Measurements from ENCODE around the gene GPR39. TPM values are rescaled to one million over a fixed set of nuclear protein-coding genes. Genes with fewer than 3 reads are reported as not detected.

Gene GPR39
- total RNA-seq, 2 donors from 2014 or later = 3.6 to 5.3 TPM

GRCh38 chr2:132618734-132619133 is 202.1 kb downstream of the GPR39 start:
- DNase-seq (ENCODE audit: low spot score) = no peak
- TF ChIP-seq POLR2A (IDR thresholded peaks at IDR 0.05) (no peak), POLR2AphosphoS5 (IDR thresholded peaks at IDR 0.05) (no peak), CTCF (IDR thresholded peaks at IDR 0.05) (no peak)
- Histone ChIP-seq H3K27ac (no peak overlapping the region), H3K4me3 (no peak overlapping the region), H3K27me3 (replicated peaks; ENCODE audit: insufficient read depth) (no peaks in the 10 kb centered on the region), H3K4me1 (replicated peaks) (no peaks in the 10 kb centered on the region), H3K36me3 (no peaks in the 10 kb centered on the region), H3K9me3 (no peaks in the 10 kb centered on the region)
- WGBS = 92% methylated on average over 7 of the region's 7 CpGs
- intact Hi-C loops (cut with DNase I) = no loop called here

GRCh38 chr2:132620115-132620514 is 203.5 kb downstream of the GPR39 start:
- intact Hi-C loops (cut with DNase I) = no loop called here
- Histone ChIP-seq H3K9me3 (no peaks in the 10 kb centered on the region), H3K4me3 (no peak overlapping the region), H3K4me1 (replicated peaks) (no peaks in the 10 kb centered on the region), H3K36me3 (no peaks in the 10 kb centered on the region), H3K27ac (no peak overlapping the region), H3K27me3 (replicated peaks; ENCODE audit: insufficient read depth) (no peaks in the 10 kb centered on the region)
- no peak for TF ChIP-seq POLR2A (IDR thresholded peaks at IDR 0.05)
- TF ChIP-seq POLR2AphosphoS5 (IDR thresholded peaks at IDR 0.05) = no peak
- TF ChIP-seq CTCF (IDR thresholded peaks at IDR 0.05) = no peak
- 57% methylated on average over 1 of the region's 2 CpGs for WGBS
- DNase-seq (ENCODE audit: low spot score) = no peak

- 47% methylated on average over 8 of the region's 8 CpGs for WGBS
- TF ChIP-seq CTCF (IDR thresholded peaks at IDR 0.05) (no peak), POLR2AphosphoS5 (IDR thresholded peaks at IDR 0.05) (peak; percentile 31)
- intact Hi-C loops (cut with DNase I) = no loop called here
Measured at GRCh38 chr2:132621131-132621875, 204.7 kb downstream of the GPR39 start.

DNA sequence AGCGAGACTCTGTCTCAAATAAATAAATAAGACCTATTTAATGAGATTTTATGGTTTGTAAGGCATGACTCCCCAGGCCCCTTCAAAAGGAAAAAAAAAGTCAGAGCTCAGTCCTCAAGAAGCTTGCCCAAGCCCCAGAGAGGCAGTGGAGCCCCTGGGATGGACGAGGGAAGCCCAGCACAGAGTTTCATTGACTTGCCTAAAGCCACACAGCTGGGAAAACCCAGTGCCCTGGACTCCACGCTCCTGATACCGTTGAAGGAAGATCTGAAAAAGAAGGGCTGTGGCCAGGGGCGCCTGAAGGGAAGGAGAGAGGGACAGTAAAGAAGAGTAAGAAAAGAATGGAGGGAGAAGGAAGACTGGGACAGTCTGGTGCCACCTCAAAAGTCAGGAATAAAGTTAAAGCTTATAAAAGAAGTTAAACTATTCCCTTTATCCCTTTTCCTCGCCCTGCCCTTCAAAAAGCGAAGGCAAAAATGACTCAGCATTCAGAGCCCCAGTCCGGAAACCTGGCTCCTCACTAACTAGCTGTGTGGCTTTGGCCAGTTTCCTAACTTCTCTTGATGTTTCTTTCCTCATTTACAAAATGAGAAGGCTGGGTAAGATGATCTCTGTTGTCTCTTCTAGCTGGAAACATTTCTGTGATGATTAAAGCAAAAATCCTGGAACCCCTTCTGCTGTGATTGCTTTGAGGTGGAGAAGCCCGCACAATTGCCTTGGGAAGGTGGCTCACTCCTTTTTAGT is 206.7 kb downstream of the GPR39 start:
- Histone ChIP-seq H3K27me3 (replicated peaks; ENCODE audit: insufficient read depth) (no peaks in the 10 kb centered on the region), H3K9me3 (no peaks in the 10 kb centered on the region)
- TF ChIP-seq CTCF (IDR thresholded peaks at IDR 0.05) = no peak

More at GRCh38 chr2:132621131-132621875, 204.7 kb downstream of the GPR39 start:
- Histone ChIP-seq H3K27me3 (replicated peaks; ENCODE audit: insufficient read depth) (no peaks in the 10 kb centered on the region), H3K36me3 (no peaks in the 10 kb centered on the region), H3K27ac (no peak overlapping the region), H3K4me3 (no peak overlapping the region), H3K4me1 (replicated peaks) (no peaks in the 10 kb centered on the region), H3K9me3 (no peaks in the 10 kb centered on the region)
- DNase-seq (ENCODE audit: low spot score) = peak; percentile 20

GRCh38 chr2:132627536-132627935 is 210.9 kb downstream of the GPR39 start:
- no peak overlapping the region for H3K27ac ChIP-seq
- H3K9me3 ChIP-seq = no peaks in the 10 kb centered on the region

More for the DNA sequence above, 206.7 kb downstream of the GPR39 start:
- H3K27ac ChIP-seq = no peak overlapping the region
- 64% methylated on average over 9 of the region's 9 CpGs for WGBS
- H3K4me1 ChIP-seq (replicated peaks) = no peaks in the 10 kb centered on the region
- H3K4me3 ChIP-seq = no peak overlapping the region
- intact Hi-C loops (cut with DNase I) = no loop called here
- DNase-seq (ENCODE audit: low spot score) = no peak
- H3K36me3 ChIP-seq = no peaks in the 10 kb centered on the region

More at GRCh38 chr2:132627536-132627935, 210.9 kb downstream of the GPR39 start:
- 74% methylated on average over 3 of the region's 3 CpGs for WGBS
- intact Hi-C loops (cut with DNase I) = no loop called here
- H3K36me3 ChIP-seq = no peaks in the 10 kb centered on the region
- H3K4me1 ChIP-seq (replicated peaks) = no peaks in the 10 kb centered on the region
- no peak for DNase-seq (ENCODE audit: low spot score)
- no peaks in the 10 kb centered on the region for H3K27me3 ChIP-seq (replicated peaks; ENCODE audit: insufficient read depth)
- H3K4me3 ChIP-seq = no peak overlapping the region
- TF ChIP-seq POLR2AphosphoS5 (IDR thresholded peaks at IDR 0.05) = no peak
- no peak for TF ChIP-seq POLR2A (IDR thresholded peaks at IDR 0.05)
- no peak for TF ChIP-seq CTCF (IDR thresholded peaks at IDR 0.05)
